Sigmoid colon (tissue), 4 donors: ENCODE measurements around the gene SAFB.

Experiments
- CTCF ChIP-seq, 4 experiments: fragments of 450-650 bp in 3 of 4; fragments of 200-600 bp in 1 of 4; IDR thresholded peaks; one replicate each; pipeline ENCODE4 v1.5.1; 2016 to 2019; ENCODE audit warnings: antibody characterized with exemption in 4 of 4, mild to moderate bottlenecking in 3 of 4, moderate library complexity in 2 of 4
- POLR2A ChIP-seq, 2 donors: fragments of 450-650 bp; IDR thresholded peaks; one replicate each; pipeline ENCODE4 v1.6.1; 2016; ENCODE audit warnings: antibody characterized with exemption in 2 of 2, mild to moderate bottlenecking in 2 of 2, moderate library complexity in 2 of 2
- POLR2AphosphoS5 ChIP-seq, 4 donors: sonication (generic); formaldehyde crosslinking; IDR thresholded peaks; one replicate each; pipeline ENCODE4 v1.6.1; 2017; ENCODE audit warnings: antibody characterized with exemption in 4 of 4

GRCh38 chr19:5678071-5678718, 55.3 kb downstream of the SAFB start:
- TF ChIP-seq CTCF (IDR thresholded peaks at IDR 0.05) (no peak), POLR2AphosphoS5 (IDR thresholded peaks at IDR 0.05) (no peak), POLR2A (IDR thresholded peaks at IDR 0.05) (no peak)
